Thyroid gland (tissue), 4 donors: ENCODE results near the gene PAX8. TPM values are rescaled to one million over a fixed set of nuclear protein-coding genes. Genes with fewer than 3 reads are reported as not detected.

Experiments
- DNase-seq, 2 donors: peaks; one replicate each; pipeline ENCODE4 v3.0.0-alpha.2; 2019
- H3K27ac ChIP-seq, 3 donors: fragments of 200-600 bp; sonication (generic); 1 replicate in 2 of 3; 2 replicates in 1 of 3; pipeline ENCODE4 v1.5.1; 2016 to 2019; ENCODE audit warnings: mild to moderate bottlenecking in 1 of 3, moderate library complexity in 1 of 3
- H3K27me3 ChIP-seq: fragments of 200-600 bp; sonication (generic); one replicate; pipeline ENCODE4 v1.5.1; 2019
- H3K36me3 ChIP-seq, 2 donors: fragments of 200-600 bp; sonication (generic); one replicate each; pipeline ENCODE4 v1.5.1; 2016 to 2019
- H3K4me1 ChIP-seq, 2 donors: fragments of 200-600 bp; sonication (generic); one replicate each; pipeline ENCODE4 v1.5.1; 2017 to 2019
- H3K4me3 ChIP-seq, 3 donors: fragments of 200-600 bp; sonication (generic); replicated peaks in 1 of 3; 1 replicate in 2 of 3; 2 replicates in 1 of 3; pipeline ENCODE4 v1.5.1; 2016; ENCODE audit warnings: mild to moderate bottlenecking in 1 of 3
- H3K9me3 ChIP-seq: fragments of 200-600 bp; sonication (generic); one replicate; pipeline ENCODE4 v1.5.1; 2017
- POLR2A ChIP-seq, 2 donors: fragments of 450-650 bp; IDR thresholded peaks; one replicate each; pipeline ENCODE4 v1.6.1; 2017; ENCODE audit warnings: antibody characterized with exemption in 2 of 2, mild to moderate bottlenecking in 2 of 2, moderate library complexity in 1 of 2
- WGBS, 2 donors: methylation state at CpG; one replicate each; pipeline ENCODE4 v1.1.5; 2017; 5-methylcytosine and 5-hydroxymethylcytosine counted together
- intact Hi-C: fragments of 100-400 bp; cut with DNase I; formaldehyde crosslinking; loops from one replicate; pipeline ENCODE4 v1.15.1; 2023
- total RNA-seq, 4 donors: library from RNA; depleted of rRNA; stranded (reverse); fragments of >200 nt; gene quantifications; one replicate each; pipeline ENCODE4 v1.2.3, GENCODE V29; 2016
- TF ChIP-seq, protein P1 (sequence below), 6 experiments: fragments of 200-600 bp in 3 of 6; fragments of 450-650 bp in 3 of 6; sonication (generic) in 3 of 6; IDR thresholded peaks; one replicate each; pipeline ENCODE4 v1.5.1; 2016 to 2019; ENCODE audit warnings: antibody characterized with exemption in 6 of 6, mild to moderate bottlenecking in 2 of 6, inconsistent platforms in 1 of 6, moderate library complexity in 1 of 6

Gene PAX8
- total RNA-seq, 4 donors from 2014 or later = 1,318 to 2,156 (median 1,767) TPM

DNA sequence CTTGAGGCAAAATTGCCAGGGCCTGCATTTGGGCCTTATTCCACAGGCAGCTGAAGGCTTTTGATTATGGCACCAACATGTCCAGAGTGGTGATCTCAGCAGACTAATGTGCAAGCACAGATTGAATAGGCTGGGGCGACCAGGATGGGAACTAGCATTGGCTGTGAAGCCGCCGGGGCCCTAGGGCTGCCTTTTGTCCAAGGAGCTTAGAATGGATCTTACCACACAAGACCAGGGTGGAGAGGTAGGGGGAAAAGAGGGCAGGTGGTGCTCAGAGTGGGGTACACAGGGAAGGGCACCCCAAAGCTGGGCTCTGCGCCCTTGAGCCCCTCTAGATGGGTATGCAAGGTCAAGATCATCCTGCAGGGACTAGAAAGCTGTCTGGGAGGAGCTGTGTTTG is 81.9 kb downstream of the PAX8 start:
- Histone ChIP-seq H3K4me3 (no peak overlapping the region), H3K27me3 (no peaks in the 10 kb centered on the region), H3K4me1 (peaks cover 9 to 28% of the 10 kb centered on the region in 2 donors), H3K36me3 (no peaks in the 10 kb centered on the region), H3K27ac (no peak overlapping the region), H3K9me3 (no peaks in the 10 kb centered on the region)
- no peak for DNase-seq
- TF ChIP-seq, protein P1, sequence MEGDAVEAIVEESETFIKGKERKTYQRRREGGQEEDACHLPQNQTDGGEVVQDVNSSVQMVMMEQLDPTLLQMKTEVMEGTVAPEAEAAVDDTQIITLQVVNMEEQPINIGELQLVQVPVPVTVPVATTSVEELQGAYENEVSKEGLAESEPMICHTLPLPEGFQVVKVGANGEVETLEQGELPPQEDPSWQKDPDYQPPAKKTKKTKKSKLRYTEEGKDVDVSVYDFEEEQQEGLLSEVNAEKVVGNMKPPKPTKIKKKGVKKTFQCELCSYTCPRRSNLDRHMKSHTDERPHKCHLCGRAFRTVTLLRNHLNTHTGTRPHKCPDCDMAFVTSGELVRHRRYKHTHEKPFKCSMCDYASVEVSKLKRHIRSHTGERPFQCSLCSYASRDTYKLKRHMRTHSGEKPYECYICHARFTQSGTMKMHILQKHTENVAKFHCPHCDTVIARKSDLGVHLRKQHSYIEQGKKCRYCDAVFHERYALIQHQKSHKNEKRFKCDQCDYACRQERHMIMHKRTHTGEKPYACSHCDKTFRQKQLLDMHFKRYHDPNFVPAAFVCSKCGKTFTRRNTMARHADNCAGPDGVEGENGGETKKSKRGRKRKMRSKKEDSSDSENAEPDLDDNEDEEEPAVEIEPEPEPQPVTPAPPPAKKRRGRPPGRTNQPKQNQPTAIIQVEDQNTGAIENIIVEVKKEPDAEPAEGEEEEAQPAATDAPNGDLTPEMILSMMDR (IDR thresholded peaks at IDR 0.05) = no peak
- no peak for TF ChIP-seq POLR2A (IDR thresholded peaks at IDR 0.05)
- intact Hi-C loops = loop anchor here (5.0 to 10.0 kb wide), 2 partner anchors 55 to 112 kb away; no protein-coding TSS in a partner anchor
- WGBS, 2 donors = 89 to 97% methylated on average over 4 of the region's 4 CpGs

DNA sequence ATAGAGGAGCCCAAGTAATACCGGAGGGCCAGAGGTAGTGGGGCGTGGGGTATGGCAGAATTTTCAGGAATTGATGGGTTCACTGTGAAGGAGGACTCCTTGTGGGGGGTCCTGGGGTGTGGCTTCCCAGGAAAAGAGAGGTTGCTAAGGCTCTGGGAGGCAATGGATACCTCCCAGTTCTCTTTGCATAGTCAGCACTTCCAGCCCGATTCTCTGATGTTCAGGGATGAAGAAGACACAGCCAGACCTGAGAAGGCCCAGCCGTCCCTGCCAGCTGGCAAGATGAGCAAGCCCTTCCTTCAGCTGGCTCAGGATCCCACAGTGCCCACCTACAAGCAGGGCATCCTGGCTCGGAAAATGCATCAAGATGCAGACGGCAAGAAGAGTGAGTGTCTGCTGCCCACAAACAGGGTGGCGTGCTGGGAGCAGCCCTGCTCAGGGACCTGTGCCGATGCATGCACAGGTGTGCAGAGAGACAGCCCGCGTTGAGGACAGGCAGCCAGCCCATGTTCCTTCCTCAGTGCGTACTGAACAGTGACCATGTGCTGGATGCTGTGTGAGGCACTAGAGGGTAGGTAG is 82.7 kb downstream of the PAX8 start:
- Histone ChIP-seq H3K4me3 (no peak overlapping the region), H3K9me3 (no peaks in the 10 kb centered on the region), H3K27me3 (no peaks in the 10 kb centered on the region), H3K27ac (no peak overlapping the region), H3K4me1 (peaks cover 6 to 20% of the 10 kb centered on the region in 2 donors), H3K36me3 (no peaks in the 10 kb centered on the region)
- DNase-seq = no peak
- intact Hi-C loops = loop anchor here (5.0 to 10.0 kb wide), 2 partner anchors 54 to 111 kb away; no protein-coding TSS in a partner anchor
- WGBS, 2 donors = 87 to 93% methylated on average over 11 of the region's 11 CpGs
- TF ChIP-seq POLR2A (IDR thresholded peaks at IDR 0.05) = no peak
- TF ChIP-seq, protein P1 (IDR thresholded peaks at IDR 0.05) = no peak

DNA sequence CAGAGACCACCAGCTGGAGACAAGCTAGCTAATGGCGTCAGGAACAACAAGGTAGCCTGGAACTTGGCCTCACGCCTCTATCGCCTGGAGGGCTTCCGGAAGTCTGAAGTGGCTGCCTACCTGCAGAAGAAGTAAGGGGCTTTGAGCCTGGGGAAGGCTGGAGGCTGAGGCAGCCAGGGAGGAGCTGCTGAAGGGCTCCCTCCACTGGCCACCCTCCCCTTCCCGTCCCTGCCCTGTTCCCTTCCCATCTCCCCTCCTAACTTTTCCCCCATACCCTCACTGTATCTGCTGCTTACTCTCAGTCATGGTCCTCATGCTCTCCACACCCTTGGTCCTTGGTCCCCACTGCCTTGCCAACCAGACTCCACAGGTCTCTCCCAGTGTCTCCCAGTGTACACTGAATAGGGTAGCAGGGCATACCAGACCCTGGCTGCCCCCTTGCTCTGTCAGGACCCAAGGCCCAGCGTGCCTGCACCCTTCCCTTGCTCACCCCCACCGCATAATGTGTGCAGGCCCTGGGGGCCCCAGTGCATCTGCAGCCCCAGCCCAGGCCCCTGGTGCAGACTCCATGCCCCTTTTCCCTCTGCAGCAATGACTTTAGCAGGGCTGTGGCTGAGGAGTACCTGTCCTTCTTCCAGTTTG is 86.1 kb downstream of the PAX8 start:
- Histone ChIP-seq H3K4me1 (no peaks in the 10 kb centered on the region), H3K27me3 (no peaks in the 10 kb centered on the region), H3K4me3 (no peak overlapping the region), H3K9me3 (no peaks in the 10 kb centered on the region), H3K36me3 (no peaks in the 10 kb centered on the region), H3K27ac (no peak overlapping the region)
- intact Hi-C loops = loop anchor here (10.0 kb wide), 1 partner anchor 108 kb away; no protein-coding TSS in a partner anchor
- DNase-seq = no peak
- 92 to 93% methylated on average over 7 of the region's 7 CpGs for WGBS, 2 donors
- TF ChIP-seq, protein P1 (IDR thresholded peaks at IDR 0.05) = no peak
- no peak for TF ChIP-seq POLR2A (IDR thresholded peaks at IDR 0.05)

DNA sequence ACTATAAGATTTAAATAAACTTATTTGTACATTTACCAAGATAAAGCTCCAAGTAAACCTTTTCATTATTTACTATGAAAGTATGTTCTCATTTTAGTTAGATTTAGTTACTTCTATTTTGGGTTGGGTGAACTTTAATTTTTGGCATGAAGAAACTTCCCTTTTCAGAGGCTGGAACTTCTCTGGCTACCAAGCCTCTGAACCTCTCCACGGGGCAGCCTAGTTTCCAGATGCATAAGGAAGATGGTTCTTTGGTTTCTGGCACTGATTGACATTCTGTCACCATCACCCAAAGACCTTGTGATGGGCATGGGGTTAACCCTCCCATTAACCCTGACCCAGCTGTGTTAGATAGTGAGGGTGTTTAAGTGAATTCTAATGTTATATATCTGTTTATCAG is 87.8 kb downstream of the PAX8 start:
- TF ChIP-seq, protein P1 (IDR thresholded peaks at IDR 0.05) = no peak
- TF ChIP-seq POLR2A (IDR thresholded peaks at IDR 0.05) = no peak
- H3K27ac ChIP-seq = no peak overlapping the region
- no peaks in the 10 kb centered on the region for H3K27me3 ChIP-seq
- H3K36me3 ChIP-seq = no peaks in the 10 kb centered on the region
- peaks cover under 1 to 9% of the 10 kb centered on the region in 2 donors for H3K4me1 ChIP-seq
- 61 to 85% methylated on average over 1 of the region's 1 CpG for WGBS, 2 donors
- H3K9me3 ChIP-seq = no peaks in the 10 kb centered on the region
- no peak overlapping the region for H3K4me3 ChIP-seq
- DNase-seq = no peak
- intact Hi-C loops = loop anchor here (10.0 kb wide), 1 partner anchor 106 kb away; no protein-coding TSS in a partner anchor

DNA sequence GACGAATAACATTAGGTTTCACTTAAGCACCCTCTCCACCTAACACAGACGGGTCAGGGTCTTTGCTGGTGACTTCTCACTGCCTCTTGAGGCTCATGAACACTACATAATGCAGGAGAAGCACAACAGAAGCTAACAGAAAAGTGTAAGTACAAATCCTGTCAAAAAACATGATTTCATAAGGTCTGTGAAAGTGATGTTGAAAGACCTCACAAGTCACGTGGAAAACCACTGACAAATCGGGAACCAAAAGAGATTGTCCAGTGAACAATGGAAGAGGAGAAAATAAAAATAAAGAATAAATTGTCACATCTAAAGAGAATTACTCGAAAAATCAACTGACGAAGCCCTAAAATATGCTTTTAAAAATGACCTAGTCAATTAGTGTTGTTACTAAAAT is 91.0 kb downstream of the PAX8 start:
- Histone ChIP-seq H3K27ac (no peak overlapping the region), H3K4me1 (peaks cover 11 to 26% of the 10 kb centered on the region in 2 donors), H3K9me3 (no peaks in the 10 kb centered on the region), H3K4me3 (no peak overlapping the region), H3K27me3 (no peaks in the 10 kb centered on the region), H3K36me3 (no peaks in the 10 kb centered on the region)
- intact Hi-C loops = no loop called here
- 82 to 85% methylated on average over 6 of the region's 6 CpGs for WGBS, 2 donors
- no peak for TF ChIP-seq POLR2A (IDR thresholded peaks at IDR 0.05)
- TF ChIP-seq, protein P1 (IDR thresholded peaks at IDR 0.05) = no peak
- no peak for DNase-seq
